H1 (cell line): ENCODE results near the gene SIGLEC15. TPM values are rescaled to one million over a fixed set of nuclear protein-coding genes. Genes with fewer than 3 reads are reported as not detected.

ENCODE experiments used
- CTCF ChIA-PET: fragments of 300-600 bp; sonication (Branson Sonifier 250); formaldehyde crosslinking; loops from one replicate; lab custom pipeline; 2021; ENCODE audit not compliant: partially characterized antibody; lab: Charles Lee
- POLR2A ChIA-PET: fragments of 300-600 bp; sonication (Branson Sonifier 250); formaldehyde crosslinking; loops from one replicate; lab custom pipeline; 2021; ENCODE audit warnings: inconsistent platforms; ENCODE audit not compliant: partially characterized antibody; lab: Charles Lee
- DNase-seq, 2 experiments: peaks; one replicate each; pipeline versions ENCODE4 v3.0.0 to v3.0.0-alpha.2; 2010 to 2022; ENCODE audit warnings: low spot score in 2 of 2, low read depth in 1 of 2, mixed read lengths in 1 of 2
- FAIRE-seq: peaks from 2 replicates; lab custom pipeline; 2011; peaks lifted over from hg19 to GRCh38; lab: Jason Lieb, UNC
- H2AFZ ChIP-seq: 2 replicates; pipeline ENCODE4 v1.8.1; 2012; ENCODE audit warnings: low read length, inconsistent platforms
- H2AK5ac ChIP-seq: 2 replicates; pipeline ENCODE4 v1.6.1; 2013; ENCODE audit warnings: low read depth, low read length
- H2BK120ac ChIP-seq: replicated peaks from 2 replicates; pipeline ENCODE3; 2013; ENCODE audit warnings: low read depth, low read length, inconsistent platforms
- H2BK12ac ChIP-seq: 2 replicates; pipeline ENCODE4 v1.6.1; 2013; ENCODE audit warnings: low read depth, low read length
- H2BK15ac ChIP-seq: 2 replicates; pipeline ENCODE4 v1.6.1; 2013; ENCODE audit warnings: low read length
- H2BK20ac ChIP-seq: 2 replicates; pipeline ENCODE4 v1.6.1; 2013; ENCODE audit warnings: low read length
- H2BK5ac ChIP-seq: 2 replicates; pipeline ENCODE4 v1.6.1; 2013; ENCODE audit warnings: low read depth, low read length
- H3K14ac ChIP-seq: 2 replicates; pipeline ENCODE4 v1.6.1; 2013; ENCODE audit warnings: inconsistent platforms; ENCODE audit not compliant: insufficient read length
- H3K18ac ChIP-seq: 2 replicates; pipeline ENCODE4 v1.6.1; 2013; ENCODE audit warnings: low read length; ENCODE audit errors: extremely low read depth
- H3K23ac ChIP-seq: 2 replicates; pipeline ENCODE4 v1.6.1; 2013; ENCODE audit warnings: inconsistent platforms; ENCODE audit not compliant: insufficient read length
- H3K23me2 ChIP-seq: 2 replicates; pipeline ENCODE4 v1.6.1; 2013; ENCODE audit warnings: low read depth, low read length
- H3K27ac ChIP-seq: 2 replicates; pipeline ENCODE4 v1.6.1; 2011; ENCODE audit warnings: low read depth, low read length, inconsistent platforms
- H3K27me3 ChIP-seq, 4 experiments: replicated peaks in 1 of 4; 1 replicate in 1 of 4; 2 replicates in 3 of 4; pipeline versions ENCODE4 v1.6.1 to v1.8.1; 2011 to 2013; ENCODE audit warnings: low read length in 3 of 4, mild to moderate bottlenecking in 3 of 4, inconsistent platforms in 2 of 4, mixed read lengths in 2 of 4, moderate library complexity in 1 of 4; ENCODE audit not compliant: control insufficient read depth in 3 of 4, insufficient read depth in 3 of 4; ENCODE audit errors: extremely low read depth in 1 of 4
- H3K36me3 ChIP-seq, 4 experiments: 2 replicates each; pipeline versions ENCODE4 v1.6.1 to v1.8.1; 2011 to 2013; ENCODE audit warnings: mild to moderate bottlenecking in 4 of 4, low read length in 3 of 4, moderate library complexity in 2 of 4, control low read depth in 1 of 4, inconsistent platforms in 1 of 4; ENCODE audit not compliant: insufficient read depth in 4 of 4, control insufficient read depth in 2 of 4
- H3K4ac ChIP-seq: replicated peaks from 2 replicates; pipeline ENCODE3; 2013; ENCODE audit warnings: low read length, low read depth, mixed read lengths, inconsistent platforms; ENCODE audit not compliant: insufficient read length
- H3K4me1 ChIP-seq, 4 experiments: replicated peaks in 1 of 4; 1 replicate in 1 of 4; 2 replicates in 3 of 4; pipeline versions ENCODE4 v1.6.1 to v1.8.1; 2011 to 2013; ENCODE audit warnings: low read length in 3 of 4, inconsistent platforms in 2 of 4, mixed read lengths in 1 of 4; ENCODE audit not compliant: insufficient read depth in 4 of 4, control insufficient read depth in 3 of 4
- H3K4me2 ChIP-seq, 2 experiments: 2 replicates each; pipeline versions ENCODE4 v1.6.1 to v1.8.1; 2011 to 2013; ENCODE audit warnings: low read depth in 2 of 2, low read length in 2 of 2, control low read depth in 1 of 2, inconsistent platforms in 1 of 2, mild to moderate bottlenecking in 1 of 2; ENCODE audit not compliant: insufficient read depth in 1 of 2
- H3K4me3 ChIP-seq, 4 experiments: fragments of 200-600, 300-600 bp in 1 of 4; sonication (generic), shearing (Covaris generic), sonication (Bioruptor Twin) in 1 of 4; 2 replicates each; pipeline versions ENCODE4 v1.5.1 to v1.8.1; 2011 to 2016; ENCODE audit warnings: low read length in 4 of 4, low read depth in 3 of 4, control low read depth in 2 of 4, inconsistent platforms in 2 of 4, mild to moderate bottlenecking in 2 of 4, mixed read lengths in 1 of 4, moderate library complexity in 1 of 4; ENCODE audit not compliant: insufficient read depth in 2 of 4; ENCODE audit errors: extremely low read depth in 1 of 4
- H3K56ac ChIP-seq: replicated peaks from 2 replicates; pipeline ENCODE3; 2013; ENCODE audit warnings: low read depth, mild to moderate bottlenecking, mixed read lengths, low read length, inconsistent platforms; ENCODE audit not compliant: insufficient read length
- H3K79me1 ChIP-seq: 2 replicates; pipeline ENCODE4 v1.6.1; 2013; ENCODE audit warnings: low read depth, low read length, control low read depth
- H3K79me2 ChIP-seq, 2 experiments: 2 replicates each; pipeline versions ENCODE4 v1.6.1 to v1.8.1; 2012 to 2013; ENCODE audit warnings: low read length in 2 of 2, mild to moderate bottlenecking in 2 of 2, inconsistent platforms in 1 of 2; ENCODE audit not compliant: insufficient read depth in 2 of 2, control insufficient read depth in 1 of 2
- H3K9ac ChIP-seq, 4 experiments: replicated peaks in 1 of 4; 1 replicate in 1 of 4; 2 replicates in 3 of 4; pipeline versions ENCODE4 v1.6.1 to v1.8.1; 2011 to 2013; ENCODE audit warnings: low read depth in 3 of 4, low read length in 3 of 4, control low read depth in 2 of 4, mild to moderate bottlenecking in 2 of 4, moderate library complexity in 2 of 4, inconsistent platforms in 1 of 4; ENCODE audit errors: extremely low read depth in 1 of 4
- H3K9me3 ChIP-seq, 2 experiments: 2 replicates each; pipeline versions ENCODE4 v1.6.1 to v1.8.1; 2012 to 2013; ENCODE audit warnings: mild to moderate bottlenecking in 2 of 2, moderate library complexity in 2 of 2, control low read depth in 1 of 2, inconsistent platforms in 1 of 2, low read depth in 1 of 2, low read length in 1 of 2, mixed read lengths in 1 of 2; ENCODE audit not compliant: insufficient read depth in 2 of 2
- H4K20me1 ChIP-seq, 2 experiments: replicated peaks in 1 of 2; 2 replicates each; pipeline versions ENCODE3 to v1.8.1; 2011 to 2013; ENCODE audit warnings: inconsistent platforms in 2 of 2, low read length in 2 of 2, mild to moderate bottlenecking in 1 of 2; ENCODE audit not compliant: insufficient read depth in 2 of 2, control insufficient read depth in 1 of 2
- H4K5ac ChIP-seq: 2 replicates; pipeline ENCODE4 v1.6.1; 2013; ENCODE audit warnings: low read length, low read depth, mixed read lengths, inconsistent platforms; ENCODE audit not compliant: insufficient read length
- H4K8ac ChIP-seq: 2 replicates; pipeline ENCODE4 v1.8.0; 2013; ENCODE audit warnings: mild to moderate bottlenecking, moderate library complexity, low read length, inconsistent platforms; ENCODE audit not compliant: insufficient read depth; ENCODE audit errors: extremely low read depth
- H4K91ac ChIP-seq: replicated peaks from 2 replicates; pipeline ENCODE3; 2013; ENCODE audit warnings: low read length, mixed read lengths, inconsistent platforms; ENCODE audit not compliant: insufficient read length
- BCL11A ChIP-seq, 2 experiments: IDR thresholded peaks; one replicate each; pipeline ENCODE4 v1.6.1; 2011; ENCODE audit warnings: low read depth in 2 of 2, low read length in 2 of 2, mild to moderate bottlenecking in 2 of 2
- CHD1 ChIP-seq: IDR thresholded peaks from 2 replicates; pipeline ENCODE4 v1.6.1; 2012; ENCODE audit warnings: low read depth, low read length, improper control_type of control experiment
- CREB1 ChIP-seq: IDR thresholded peaks from 2 replicates; pipeline ENCODE4 v1.6.1; 2012; ENCODE audit warnings: inconsistent platforms
- EP300 ChIP-seq, 2 experiments: IDR thresholded peaks; 1 replicate in 1 of 2; 2 replicates in 1 of 2; pipeline ENCODE4 v1.6.1; 2011 to 2012; ENCODE audit warnings: low read depth in 2 of 2, low read length in 2 of 2, mild to moderate bottlenecking in 2 of 2, borderline replicate concordance in 1 of 2, inconsistent platforms in 1 of 2, moderate library complexity in 1 of 2
- GABPA ChIP-seq: IDR thresholded peaks from 2 replicates; pipeline ENCODE4 v1.6.1; 2011; ENCODE audit warnings: mild to moderate bottlenecking, low read length, moderate library complexity, borderline replicate concordance; ENCODE audit not compliant: insufficient read depth
- HDAC6 ChIP-seq: IDR thresholded peaks from one replicate; pipeline ENCODE4 v1.7.1; 2012; ENCODE audit warnings: low read depth, mild to moderate bottlenecking, inconsistent platforms, low read length, moderate library complexity
- KDM1A ChIP-seq: fragments of 200-600, 300-600 bp; sonication (generic); IDR thresholded peaks from 2 replicates; pipeline ENCODE4 v1.7.1; 2016; ENCODE audit warnings: mild to moderate bottlenecking, low read length, borderline replicate concordance
- SP2 ChIP-seq: IDR thresholded peaks from 2 replicates; pipeline ENCODE4 v1.6.1; 2012; ENCODE audit warnings: mild to moderate bottlenecking, low read length, inconsistent platforms
- WGBS, 2 experiments: shearing (Covaris generic) in 1 of 2; methylation state at CpG; one replicate each; pipeline versions ENCODE4 v1.1.6 to v1.1.7; 2013 to 2015; ENCODE audit warnings: low lambda C conversion rate in 2 of 2, mixed read lengths in 2 of 2, inconsistent platforms in 1 of 2, low coverage in 1 of 2, missing lambda C conversion rate in 1 of 2; ENCODE audit not compliant: insufficient replicate concordance in 2 of 2, insufficient coverage in 1 of 2, insufficient read length in 1 of 2; ENCODE audit errors: extremely low coverage in 1 of 2, missing lambda C conversion rate in 1 of 2; 5-methylcytosine and 5-hydroxymethylcytosine counted together
- polyA plus RNA-seq, 7 experiments: library from polyadenylated mRNA; depleted of rRNA in 3 of 7; stranded (reverse) in 5 of 7; unstranded in 2 of 7; fragments of >200 nt in 5 of 7; fragments of 200-250 nt in 2 of 7; gene quantifications; 1 replicate in 5 of 7; 2 replicates in 1 of 7; 4 replicates in 1 of 7; pipeline versions ENCODE4 v1.2.1 to v1.2.3, GENCODE V29; 2011 to 2013; ENCODE audit warnings: missing spikeins in 2 of 7, mixed read lengths in 2 of 7
- total RNA-seq: library from RNA; stranded (reverse); fragmentation: NEBNext Ultra II Directional; extraction: Animal tissue kit (Norgen Biotek cat#: 25700); gene quantifications from 2 replicates; pipeline ENCODE4 v1.2.1, GENCODE V29; 2021
- TF ChIP-seq, protein P1 (sequence below): IDR thresholded peaks from 2 replicates; pipeline ENCODE4 v1.6.1; 2011; ENCODE audit warnings: low read length, improper control_type of control experiment
- TF ChIP-seq, protein P2 (sequence below), 3 experiments: IDR thresholded peaks; 1 replicate in 2 of 3; 2 replicates in 1 of 3; pipeline versions ENCODE4 v1.5.1 to v1.6.1; 2011; ENCODE audit warnings: low read length in 3 of 3, mild to moderate bottlenecking in 3 of 3, inconsistent platforms in 2 of 3, low read depth in 1 of 3, moderate library complexity in 1 of 3; ENCODE audit not compliant: insufficient read depth in 1 of 3; ENCODE audit errors: control extremely low read depth in 1 of 3

SIGLEC15 gene
- total and polyA plus RNA-seq, 2 of the 8 experiments (the other 6 are each of a cell fraction or from before 2014, with no cell fraction given) = 0.20 to 0.37 TPM

DNA sequence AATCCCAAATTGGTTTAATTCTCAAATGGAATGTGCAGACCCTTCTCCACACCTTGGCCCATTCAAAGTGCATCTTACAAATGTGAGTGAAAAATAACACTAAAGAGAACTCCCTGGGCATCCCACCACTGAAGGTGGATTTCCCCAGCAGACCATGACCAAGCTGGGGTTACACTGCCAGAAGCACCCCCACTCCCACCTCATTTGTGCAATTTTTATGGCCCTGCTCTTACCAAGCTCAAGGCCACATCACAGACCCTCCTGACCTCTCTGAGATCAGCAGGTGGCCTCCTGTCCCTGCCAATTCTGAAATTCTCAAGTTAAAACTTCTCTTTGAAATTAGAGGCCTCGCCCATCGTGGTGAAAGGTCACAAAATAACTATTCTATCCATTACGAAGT is 21.6 kb downstream of the SIGLEC15 start:
- POLR2A ChIA-PET = no interaction called here
- WGBS, 2 experiments = 61% methylated on average over 3 of the region's 3 CpGs; no CpG with 5 or more reads in 1 of the 2 experiments
- Histone ChIP-seq H3K36me3 (peaks cover 0 to 2% (median 0%) of the 10 kb centered on the region in 4 experiments; a peak in 1 of 8 replicates), H3K27ac (no peak overlapping the region), H3K23ac (no peak overlapping the region), H4K91ac (no peak overlapping the region), H3K14ac (no peak overlapping the region), H3K18ac (no peak overlapping the region), H3K79me2 (no peaks in the 10 kb centered on the region), H4K20me1 (no peaks in the 10 kb centered on the region), H2BK20ac (no peak overlapping the region), H3K4ac (no peak overlapping the region), H4K8ac (no peak overlapping the region), H3K9ac (no peak overlapping the region), H3K4me3 (no peak overlapping the region), H2BK120ac (no peak overlapping the region), H2BK15ac (no peak overlapping the region), H3K23me2 (no peaks in the 10 kb centered on the region), H3K56ac (no peak overlapping the region), H2AFZ (no peak overlapping the region), H2AK5ac (no peak overlapping the region), H2BK5ac (no peak overlapping the region), H3K4me2 (no peak overlapping the region), H3K4me1 (no peaks in the 10 kb centered on the region), H3K9me3 (no peaks in the 10 kb centered on the region), H3K27me3 (no peaks in the 10 kb centered on the region), H4K5ac (no peak overlapping the region), H2BK12ac (no peak overlapping the region), H3K79me1 (no peaks in the 10 kb centered on the region)
- CTCF ChIA-PET = interaction anchor here (1.4 to 2.1 kb wide), 3 partner anchors 124 to 181 kb away, joined by 3 to 7 read pairs (median 5); no protein-coding TSS in a partner anchor
- FAIRE-seq (no peak), DNase-seq (no peak)
- TF ChIP-seq SP2 (no peak), BCL11A (IDR thresholded peaks at IDR 0.05; ENCODE audit: low read depth in 2 of 2, low read length in 2 of 2) (no peak), CREB1 (no peak), HDAC6 (no peak), EP300 (IDR thresholded peaks at IDR 0.05; ENCODE audit: borderline replicate concordance in 1 of 2, low read depth in 2 of 2, low read length in 2 of 2) (no peak), KDM1A (no peak), GABPA (no peak), CHD1 (no peak)
- TF ChIP-seq, protein P1, sequence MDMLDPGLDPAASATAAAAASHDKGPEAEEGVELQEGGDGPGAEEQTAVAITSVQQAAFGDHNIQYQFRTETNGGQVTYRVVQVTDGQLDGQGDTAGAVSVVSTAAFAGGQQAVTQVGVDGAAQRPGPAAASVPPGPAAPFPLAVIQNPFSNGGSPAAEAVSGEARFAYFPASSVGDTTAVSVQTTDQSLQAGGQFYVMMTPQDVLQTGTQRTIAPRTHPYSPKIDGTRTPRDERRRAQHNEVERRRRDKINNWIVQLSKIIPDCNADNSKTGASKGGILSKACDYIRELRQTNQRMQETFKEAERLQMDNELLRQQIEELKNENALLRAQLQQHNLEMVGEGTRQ = no peak
- TF ChIP-seq, protein P2, sequence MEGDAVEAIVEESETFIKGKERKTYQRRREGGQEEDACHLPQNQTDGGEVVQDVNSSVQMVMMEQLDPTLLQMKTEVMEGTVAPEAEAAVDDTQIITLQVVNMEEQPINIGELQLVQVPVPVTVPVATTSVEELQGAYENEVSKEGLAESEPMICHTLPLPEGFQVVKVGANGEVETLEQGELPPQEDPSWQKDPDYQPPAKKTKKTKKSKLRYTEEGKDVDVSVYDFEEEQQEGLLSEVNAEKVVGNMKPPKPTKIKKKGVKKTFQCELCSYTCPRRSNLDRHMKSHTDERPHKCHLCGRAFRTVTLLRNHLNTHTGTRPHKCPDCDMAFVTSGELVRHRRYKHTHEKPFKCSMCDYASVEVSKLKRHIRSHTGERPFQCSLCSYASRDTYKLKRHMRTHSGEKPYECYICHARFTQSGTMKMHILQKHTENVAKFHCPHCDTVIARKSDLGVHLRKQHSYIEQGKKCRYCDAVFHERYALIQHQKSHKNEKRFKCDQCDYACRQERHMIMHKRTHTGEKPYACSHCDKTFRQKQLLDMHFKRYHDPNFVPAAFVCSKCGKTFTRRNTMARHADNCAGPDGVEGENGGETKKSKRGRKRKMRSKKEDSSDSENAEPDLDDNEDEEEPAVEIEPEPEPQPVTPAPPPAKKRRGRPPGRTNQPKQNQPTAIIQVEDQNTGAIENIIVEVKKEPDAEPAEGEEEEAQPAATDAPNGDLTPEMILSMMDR (IDR thresholded peaks at IDR 0.05; ENCODE audit: control extremely low read depth in 1 of 3, insufficient read depth in 1 of 3, low read depth in 1 of 3, low read length in 3 of 3) = no peak
